ENCODE measurements around the gene SPATS2. TPM values are rescaled to one million over a fixed set of nuclear protein-coding genes. Genes with fewer than 3 reads are reported as not detected.

SPATS2 gene
- total and polyA plus RNA-seq, 5 donors from 2014 or later, result 2.4 to 5.5 (median 4.2) TPM

GRCh38 chr12:49537752-49538509, 170.7 kb downstream of the SPATS2 start:
- DNase-seq, result peak in 2 of 3 donors; percentile 23 to 26
- H3K27ac Mint-ChIP-seq, result peak overlapping the region in 1 of 3 donors; percentile 79
- ATAC-seq (ENCODE audit: low read depth in 2 of 2), result no peak

GRCh38 chr12:49538510-49539403, 171.5 kb downstream of the SPATS2 start, which contains the start of gene KCNH3:
KCNH3 (plus strand) TSS chr12:49539030; CDS start chr12:49539417, 387 bp downstream.
- peaks cover 0 to 42% (median 23%) of the 10 kb centered on the region in 4 donors for H3K4me1 Mint-ChIP-seq
- no peaks in the 10 kb centered on the region for H3K36me3 Mint-ChIP-seq
- H3K9me3 Mint-ChIP-seq, result peaks cover 0 to 2% (median 0%) of the 10 kb centered on the region in 7 donors
- Histone ChIP-seq H3K4me1 (ENCODE audit: control insufficient read depth, insufficient read depth, low read length, poor library complexity, severe bottlenecking) (peaks cover 27% of the 10 kb centered on the region), H3K36me3 (ENCODE audit: control insufficient read depth, insufficient read depth, low read length) (no peaks in the 10 kb centered on the region), H3K27ac (ENCODE audit: insufficient read depth, low read length, poor library complexity, severe bottlenecking) (no peak within 1 kb of the TSS), H3K9me3 (ENCODE audit: control insufficient read depth in 2 of 2, low read length in 2 of 2) (no peaks in the 10 kb centered on the region), H3K4me3 (ENCODE audit: low read depth, low read length) (peak within 1 kb of the TSS; percentile 48), H3K27me3 (ENCODE audit: control insufficient read depth, insufficient read depth, low read length) (peaks cover 3% of the 10 kb centered on the region)
- ATAC-seq (ENCODE audit: low read depth in 2 of 2) (peak; percentile 89 to 94), DNase-seq (peak; percentile 87 to 93 (median 89))
- H3K4me3 Mint-ChIP-seq, result peak within 1 kb of the TSS; percentile 82 to 93 (median 87)
- peak within 1 kb of the TSS in 1 of 3 donors; percentile 84 for H3K27ac Mint-ChIP-seq
- peaks cover 56% of the 10 kb centered on the region for H3K27me3 Mint-ChIP-seq

More at GRCh38 chr12:49537752-49538509, 170.7 kb downstream of the SPATS2 start:
- Histone ChIP-seq H3K4me3 (ENCODE audit: low read depth, low read length) (peak overlapping the region; percentile 48), H3K4me1 (ENCODE audit: control insufficient read depth, insufficient read depth, low read length, poor library complexity, severe bottlenecking) (peaks cover 27% of the 10 kb centered on the region), H3K9me3 (ENCODE audit: control insufficient read depth in 2 of 2, low read length in 2 of 2) (no peaks in the 10 kb centered on the region), H3K36me3 (ENCODE audit: control insufficient read depth, insufficient read depth, low read length) (no peaks in the 10 kb centered on the region), H3K27ac (ENCODE audit: insufficient read depth, low read length, poor library complexity, severe bottlenecking) (no peak overlapping the region), H3K27me3 (ENCODE audit: control insufficient read depth, insufficient read depth, low read length) (peaks cover 3% of the 10 kb centered on the region)
- peaks cover 56% of the 10 kb centered on the region for H3K27me3 Mint-ChIP-seq
- H3K9me3 Mint-ChIP-seq, result peaks cover 0 to 2% (median 0%) of the 10 kb centered on the region in 7 donors
- H3K4me1 Mint-ChIP-seq, result peaks cover 0 to 39% (median 22%) of the 10 kb centered on the region in 4 donors
- H3K36me3 Mint-ChIP-seq, result no peaks in the 10 kb centered on the region
- H3K4me3 Mint-ChIP-seq, result peak overlapping the region; percentile 82 to 93 (median 88)

GRCh38 chr12:49539406-49540228, 172.4 kb downstream of the SPATS2 start:
- ATAC-seq (ENCODE audit: low read depth in 2 of 2) (no peak), DNase-seq (no peak)
- Histone ChIP-seq H3K4me1 (ENCODE audit: control insufficient read depth, insufficient read depth, low read length, poor library complexity, severe bottlenecking) (peaks cover 27% of the 10 kb centered on the region), H3K4me3 (ENCODE audit: low read depth, low read length) (peak overlapping the region; percentile 37), H3K36me3 (ENCODE audit: control insufficient read depth, insufficient read depth, low read length) (no peaks in the 10 kb centered on the region), H3K27ac (ENCODE audit: insufficient read depth, low read length, poor library complexity, severe bottlenecking) (no peak overlapping the region), H3K27me3 (ENCODE audit: control insufficient read depth, insufficient read depth, low read length) (peaks cover 3% of the 10 kb centered on the region), H3K9me3 (ENCODE audit: control insufficient read depth in 2 of 2, low read length in 2 of 2) (no peaks in the 10 kb centered on the region)
- peaks cover 0 to 2% (median 0%) of the 10 kb centered on the region in 7 donors for H3K9me3 Mint-ChIP-seq
- H3K27ac Mint-ChIP-seq, result peak overlapping the region in 2 of 3 donors; percentile 54 to 84
- no peaks in the 10 kb centered on the region for H3K36me3 Mint-ChIP-seq
- peaks cover 55% of the 10 kb centered on the region for H3K27me3 Mint-ChIP-seq
- peaks cover 0 to 43% (median 23%) of the 10 kb centered on the region in 4 donors for H3K4me1 Mint-ChIP-seq
- H3K4me3 Mint-ChIP-seq, result peak overlapping the region; percentile 77 to 95 (median 87)

- Mint-ChIP-seq H3K27ac (peak overlapping the region; percentile 44 to 63 (median 54)), H3K4me1 (peaks cover 0 to 45% (median 23%) of the 10 kb centered on the region in 4 donors), H3K36me3 (no peaks in the 10 kb centered on the region), H3K4me3 (peak overlapping the region; percentile 77 to 95 (median 82)), H3K9me3 (peaks cover 0 to 2% (median 0%) of the 10 kb centered on the region in 7 donors), H3K27me3 (peaks cover 49% of the 10 kb centered on the region)
- no peak for ATAC-seq (ENCODE audit: low read depth in 2 of 2)
- no peak for DNase-seq
- no peaks in the 10 kb centered on the region for H3K9me3 ChIP-seq (ENCODE audit: control insufficient read depth in 2 of 2, low read length in 2 of 2)
- H3K4me1 ChIP-seq (ENCODE audit: control insufficient read depth, insufficient read depth, low read length, poor library complexity, severe bottlenecking), result peaks cover 27% of the 10 kb centered on the region
- peaks cover 3% of the 10 kb centered on the region for H3K27me3 ChIP-seq (ENCODE audit: control insufficient read depth, insufficient read depth, low read length)
- no peak overlapping the region for H3K27ac ChIP-seq (ENCODE audit: insufficient read depth, low read length, poor library complexity, severe bottlenecking)
- no peaks in the 10 kb centered on the region for H3K36me3 ChIP-seq (ENCODE audit: control insufficient read depth, insufficient read depth, low read length)
- H3K4me3 ChIP-seq (ENCODE audit: low read depth, low read length), result no peak overlapping the region
These were observed 173.2 kb downstream of the SPATS2 start for GRCh38 chr12:49540229-49541139.

- Mint-ChIP-seq H3K27me3 (peaks cover 47% of the 10 kb centered on the region), H3K9me3 (peaks cover 0 to 2% (median 0%) of the 10 kb centered on the region in 7 donors), H3K27ac (peak overlapping the region in 1 of 3 donors; percentile 79), H3K36me3 (no peaks in the 10 kb centered on the region), H3K4me3 (peak overlapping the region; percentile 50 to 91 (median 76)), H3K4me1 (peaks cover 0 to 45% (median 23%) of the 10 kb centered on the region in 4 donors)
- H3K36me3 ChIP-seq (ENCODE audit: control insufficient read depth, insufficient read depth, low read length), result no peaks in the 10 kb centered on the region
- H3K27me3 ChIP-seq (ENCODE audit: control insufficient read depth, insufficient read depth, low read length), result peaks cover 3% of the 10 kb centered on the region
- no peaks in the 10 kb centered on the region for H3K9me3 ChIP-seq (ENCODE audit: control insufficient read depth in 2 of 2, low read length in 2 of 2)
- H3K27ac ChIP-seq (ENCODE audit: insufficient read depth, low read length, poor library complexity, severe bottlenecking), result no peak overlapping the region
- peaks cover 27% of the 10 kb centered on the region for H3K4me1 ChIP-seq (ENCODE audit: control insufficient read depth, insufficient read depth, low read length, poor library complexity, severe bottlenecking)
- ATAC-seq (ENCODE audit: low read depth in 2 of 2), result no peak
- H3K4me3 ChIP-seq (ENCODE audit: low read depth, low read length), result no peak overlapping the region
- DNase-seq, result no peak
These were observed 174.0 kb downstream of the SPATS2 start for GRCh38 chr12:49541140-49541861.

GRCh38 chr12:49541911-49542505, 174.7 kb downstream of the SPATS2 start:
- Histone ChIP-seq H3K27me3 (ENCODE audit: control insufficient read depth, insufficient read depth, low read length) (peaks cover 3% of the 10 kb centered on the region), H3K9me3 (ENCODE audit: control insufficient read depth in 2 of 2, low read length in 2 of 2) (no peaks in the 10 kb centered on the region), H3K4me1 (ENCODE audit: control insufficient read depth, insufficient read depth, low read length, poor library complexity, severe bottlenecking) (peaks cover 27% of the 10 kb centered on the region), H3K27ac (ENCODE audit: insufficient read depth, low read length, poor library complexity, severe bottlenecking) (no peak overlapping the region), H3K4me3 (ENCODE audit: low read depth, low read length) (no peak overlapping the region), H3K36me3 (ENCODE audit: control insufficient read depth, insufficient read depth, low read length) (no peaks in the 10 kb centered on the region)
- Mint-ChIP-seq H3K9me3 (peaks cover 0 to 2% (median 0%) of the 10 kb centered on the region in 7 donors), H3K27ac (peak overlapping the region in 1 of 3 donors; percentile 58), H3K4me3 (peak overlapping the region in 2 of 4 donors; percentile 44 to 88), H3K4me1 (peaks cover 0 to 43% (median 21%) of the 10 kb centered on the region in 4 donors), H3K36me3 (no peaks in the 10 kb centered on the region), H3K27me3 (peaks cover 47% of the 10 kb centered on the region)
- DNase-seq (no peak), ATAC-seq (ENCODE audit: low read depth in 2 of 2) (no peak)
